GM21529 (cell line): ENCODE measurements around the gene ENPP3.

Experiments
- ATAC-seq: cut with Tn5 transposase; IDR thresholded peaks from one replicate; pipeline ENCODE4 v1.9.1; 2021; ENCODE audit not compliant: unreplicated experiment

Gene ENPP3

GRCh38 chr6:131763749-131764148 lies 126.6 kb downstream of the ENPP3 start:
- no peak for ATAC-seq

- no peak for ATAC-seq
These were observed 127.2 kb downstream of the ENPP3 start for GRCh38 chr6:131764350-131764749.

- no peak for ATAC-seq
These were observed 128.1 kb downstream of the ENPP3 start for GRCh38 chr6:131765081-131765803.

- no peak for ATAC-seq
These were observed 128.7 kb downstream of the ENPP3 start for GRCh38 chr6:131765804-131766135.

- ATAC-seq: no peak
These were observed 129.5 kb downstream of the ENPP3 start for GRCh38 chr6:131766631-131767030.

GRCh38 chr6:131768964-131769363 lies 131.9 kb downstream of the ENPP3 start:
- no peak for ATAC-seq

GRCh38 chr6:131769385-131770141 lies 132.5 kb downstream of the ENPP3 start:
- no peak for ATAC-seq

GRCh38 chr6:131770776-131771175 lies 133.7 kb downstream of the ENPP3 start:
- ATAC-seq: no peak

GRCh38 chr6:131773284-131773950 lies 136.3 kb downstream of the ENPP3 start:
- no peak for ATAC-seq

- ATAC-seq: no peak
These were observed 138.8 kb downstream of the ENPP3 start for GRCh38 chr6:131775886-131776285.

GRCh38 chr6:131776985-131777384 lies 139.9 kb downstream of the ENPP3 start:
- no peak for ATAC-seq

- no peak for ATAC-seq
These were observed 141.1 kb downstream of the ENPP3 start for GRCh38 chr6:131778169-131778568.

GRCh38 chr6:131779304-131779703 lies 142.2 kb downstream of the ENPP3 start:
- ATAC-seq: no peak

GRCh38 chr6:131780600-131780999 lies 143.5 kb downstream of the ENPP3 start:
- no peak for ATAC-seq

- ATAC-seq: no peak
These were observed 144.6 kb downstream of the ENPP3 start for GRCh38 chr6:131781687-131782086.

- no peak for ATAC-seq
These were observed 145.7 kb downstream of the ENPP3 start for GRCh38 chr6:131782764-131783163.

GRCh38 chr6:131784561-131784960 lies 147.5 kb downstream of the ENPP3 start:
- no peak for ATAC-seq

- no peak for ATAC-seq
These were observed 150.0 kb downstream of the ENPP3 start for GRCh38 chr6:131787079-131787478.

GRCh38 chr6:131787766-131788712 lies 150.9 kb downstream of the ENPP3 start:
- ATAC-seq: no peak

- ATAC-seq: no peak
These were observed 152.1 kb downstream of the ENPP3 start for GRCh38 chr6:131789219-131789618.

- ATAC-seq: no peak
These were observed 154.4 kb downstream of the ENPP3 start for GRCh38 chr6:131791476-131791875.
